Ecto neural progenitor cell (in vitro differentiated cells): ENCODE data around the gene LTBP3.
"Not testable (repeated sequence)": the region's sequence is repeated elsewhere in the genome, so short reads cannot be mapped to it uniquely, and the experiment has no call there.

Experiments used
- DNase-seq: peaks from one replicate; pipeline ENCODE4 v3.0.0-alpha.2; 2018; ENCODE audit warnings: low spot score

Gene LTBP3

GRCh38 chr11:65571420-65571819 is 13.3 kb upstream of the LTBP3 start:
- no peak for DNase-seq

- DNase-seq, result peak; percentile 99
These were observed 12.1 kb upstream of the LTBP3 start, which contains the start of gene ZNRD2 for GRCh38 chr11:65569973-65570918. Gene ZNRD2, plus strand, starts transcription at chr11:65570477. Its CDS starts 15 bp downstream, at chr11:65570492.

GRCh38 chr11:65569164-65569972 is 11.2 kb upstream of the LTBP3 start:
- no peak for DNase-seq

GRCh38 chr11:65565624-65566453 is 7.7 kb upstream of the LTBP3 start:
- no peak for DNase-seq

- not testable (repeated sequence) for DNase-seq
These were observed 6.9 kb upstream of the LTBP3 start for GRCh38 chr11:65564879-65565559.

GRCh38 chr11:65563601-65564000 is 5.4 kb upstream of the LTBP3 start:
- no peak for DNase-seq

GRCh38 chr11:65562788-65563187 is 4.6 kb upstream of the LTBP3 start:
- DNase-seq, result no peak

- DNase-seq, result no peak
These were observed 3.9 kb upstream of the LTBP3 start for GRCh38 chr11:65562020-65562419.

- DNase-seq, result peak; percentile 72
These were observed 2.6 kb upstream of the LTBP3 start for GRCh38 chr11:65560555-65561418.

- DNase-seq, result no peak
These were observed 1.9 kb upstream of the LTBP3 start for GRCh38 chr11:65559951-65560537.

GRCh38 chr11:65559535-65559934 is 1.4 kb upstream of the LTBP3 start:
- no peak for DNase-seq

- no peak for DNase-seq
These were observed 861 bp upstream of the LTBP3 start for GRCh38 chr11:65558930-65559509.

- DNase-seq, result peak; percentile 75
These were observed 718 bp downstream of the LTBP3 start for GRCh38 chr11:65557280-65558001.

GRCh38 chr11:65556470-65557279 is 1.5 kb downstream of the LTBP3 start:
- DNase-seq, result no peak

GRCh38 chr11:65555693-65556231 is 2.4 kb downstream of the LTBP3 start:
- no peak for DNase-seq

- no peak for DNase-seq
These were observed 3.2 kb downstream of the LTBP3 start for GRCh38 chr11:65554842-65555430.
